HG03280 (cell line): ENCODE measurements around the gene EFCAB12.
"Not testable (repeated sequence)": the region's sequence is repeated elsewhere in the genome, so short reads cannot be mapped to it uniquely, and the experiment has no call there.

Experiments
- ATAC-seq: cut with Tn5 transposase; IDR thresholded peaks from one replicate; pipeline ENCODE4 v1.9.1; 2021; ENCODE audit warnings: mild to moderate bottlenecking, moderate library complexity; ENCODE audit not compliant: unreplicated experiment

Gene EFCAB12

DNA sequence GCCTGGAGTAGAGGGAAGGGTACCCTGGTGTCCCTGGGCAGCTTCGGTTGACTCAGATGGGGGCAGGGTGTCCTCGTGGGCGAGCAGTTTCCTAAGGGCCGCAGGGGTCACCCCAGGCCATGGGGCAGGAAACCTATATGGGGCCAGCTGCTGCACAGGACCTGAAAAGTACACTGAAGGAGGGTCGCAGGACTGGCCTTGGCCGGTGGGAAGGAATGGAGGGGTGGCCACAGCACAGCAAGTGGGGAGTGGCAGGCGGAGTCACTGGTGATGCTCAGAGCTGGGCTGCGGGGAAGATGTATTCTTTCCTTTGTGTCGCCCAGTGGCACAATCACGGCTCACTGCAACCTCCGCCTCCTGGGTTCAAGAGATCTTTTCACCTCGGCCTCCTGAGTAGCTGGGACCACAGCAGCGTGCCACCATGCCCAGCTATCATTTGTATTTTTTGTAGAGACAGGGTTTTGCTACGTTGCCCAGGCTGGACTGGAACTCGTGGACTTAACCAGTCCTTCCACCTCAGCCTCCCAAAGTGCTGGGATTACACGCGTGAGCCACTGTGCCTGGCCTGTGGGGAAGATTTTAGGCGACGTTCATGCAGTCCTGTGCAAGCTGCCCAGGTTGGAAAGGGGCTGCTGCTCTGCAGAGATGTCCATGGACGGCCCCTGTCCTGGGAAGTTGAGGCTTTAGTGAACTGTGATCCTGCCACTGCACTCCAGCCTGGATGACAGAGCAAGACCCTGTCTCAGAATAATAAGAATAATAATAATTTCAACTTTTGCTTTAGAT is 57.2 kb downstream of the EFCAB12 start:
- no peak for ATAC-seq

DNA sequence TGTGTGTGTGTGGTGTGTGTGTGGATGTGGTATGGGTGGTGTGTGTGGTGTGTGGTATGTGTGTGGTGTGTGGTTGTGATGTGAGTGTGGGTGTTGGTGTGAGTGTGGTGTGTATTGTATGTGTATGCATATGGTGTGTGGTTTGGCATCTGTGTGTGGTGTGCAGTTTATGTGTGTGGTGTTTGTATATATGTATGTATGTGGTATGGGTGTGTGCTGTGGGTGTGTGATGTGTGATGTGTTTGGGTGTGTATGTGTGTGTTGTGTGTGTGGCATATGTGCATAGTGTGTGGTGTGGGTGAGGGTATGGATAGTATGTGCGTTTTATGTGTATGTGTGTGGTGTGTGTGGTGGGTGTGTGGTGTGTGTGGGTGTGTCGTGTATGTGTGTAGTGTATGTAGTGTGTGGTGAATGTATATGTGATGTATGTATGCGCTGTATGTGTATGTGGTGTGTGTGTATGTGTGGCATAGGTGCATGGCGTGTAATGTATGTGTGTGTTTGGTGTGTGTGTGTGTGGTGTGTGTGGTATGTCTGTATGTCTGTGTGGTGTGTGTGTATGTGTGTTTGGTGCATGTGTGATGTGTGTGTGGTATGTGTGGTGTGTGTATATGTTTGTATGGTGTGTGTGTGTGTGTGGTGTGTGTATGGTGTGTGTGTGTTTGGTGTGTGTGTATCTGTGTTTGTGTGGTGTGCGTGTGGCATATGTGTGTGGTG is 58.0 kb downstream of the EFCAB12 start:
- no peak for ATAC-seq

DNA sequence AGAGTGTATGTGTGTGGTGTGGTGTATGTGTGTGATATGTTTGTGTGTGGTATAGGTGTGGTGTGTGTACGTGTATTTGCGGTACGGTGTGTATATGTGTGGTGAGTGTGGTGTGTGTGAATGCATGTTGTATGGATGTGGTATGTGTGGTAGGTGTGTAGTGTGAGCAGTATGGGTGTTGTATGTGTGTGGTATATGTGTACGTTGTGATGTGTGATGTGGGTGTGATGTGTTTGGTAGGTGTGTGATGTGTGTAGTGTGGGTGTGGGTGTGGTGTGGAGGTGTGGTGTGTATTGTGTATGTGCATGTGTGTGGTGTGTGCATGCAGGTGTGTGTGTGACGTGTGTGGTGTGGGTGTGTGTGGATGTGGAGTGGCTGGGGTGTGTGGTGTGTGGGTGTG is 58.7 kb downstream of the EFCAB12 start:
- ATAC-seq: no peak

DNA sequence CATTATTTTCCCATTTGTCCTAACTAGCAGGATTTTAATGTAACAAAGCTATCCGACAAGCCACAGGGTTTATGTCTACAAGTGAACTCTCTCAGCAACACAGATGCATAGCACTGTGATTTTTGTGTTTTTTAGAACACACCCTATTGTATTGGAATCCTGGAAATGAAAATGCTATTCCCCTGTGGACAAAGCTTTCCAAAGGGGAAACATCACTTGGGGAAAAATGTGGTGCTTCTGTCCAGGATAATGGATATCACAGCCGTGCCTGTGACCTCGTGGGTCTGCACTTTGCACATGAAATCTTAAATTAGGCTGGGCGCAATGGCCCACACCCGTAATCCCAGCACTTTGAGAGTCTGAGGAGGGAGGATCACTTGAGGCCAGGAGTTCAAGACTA is 60.6 kb downstream of the EFCAB12 start:
- ATAC-seq: no peak

DNA sequence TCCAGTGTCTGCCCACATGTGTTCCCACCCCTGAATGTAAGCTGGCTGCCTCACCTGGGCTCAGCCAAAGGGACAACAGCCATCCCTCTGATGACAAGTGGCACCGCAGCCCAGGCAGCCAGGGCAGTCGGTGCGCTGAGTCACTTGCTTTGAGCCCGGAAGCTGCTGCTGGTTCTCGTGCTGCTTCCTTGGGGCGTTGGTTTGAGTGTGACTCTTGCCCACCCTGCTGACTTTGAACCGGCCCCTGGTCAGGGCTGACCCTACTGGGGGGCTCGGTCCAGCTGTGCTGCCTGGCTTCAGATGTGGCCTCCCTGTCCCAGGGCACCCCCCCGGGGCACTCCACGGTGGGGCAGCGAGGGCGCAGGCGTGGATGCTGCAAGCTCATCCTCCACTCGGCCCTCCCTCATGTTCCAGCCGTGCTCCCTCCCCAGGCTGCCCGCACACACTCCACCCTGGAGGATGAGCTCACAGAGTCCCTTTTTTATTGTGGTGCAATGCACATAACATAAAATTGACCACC is 62.1 kb downstream of the EFCAB12 start:
- ATAC-seq: no peak

DNA sequence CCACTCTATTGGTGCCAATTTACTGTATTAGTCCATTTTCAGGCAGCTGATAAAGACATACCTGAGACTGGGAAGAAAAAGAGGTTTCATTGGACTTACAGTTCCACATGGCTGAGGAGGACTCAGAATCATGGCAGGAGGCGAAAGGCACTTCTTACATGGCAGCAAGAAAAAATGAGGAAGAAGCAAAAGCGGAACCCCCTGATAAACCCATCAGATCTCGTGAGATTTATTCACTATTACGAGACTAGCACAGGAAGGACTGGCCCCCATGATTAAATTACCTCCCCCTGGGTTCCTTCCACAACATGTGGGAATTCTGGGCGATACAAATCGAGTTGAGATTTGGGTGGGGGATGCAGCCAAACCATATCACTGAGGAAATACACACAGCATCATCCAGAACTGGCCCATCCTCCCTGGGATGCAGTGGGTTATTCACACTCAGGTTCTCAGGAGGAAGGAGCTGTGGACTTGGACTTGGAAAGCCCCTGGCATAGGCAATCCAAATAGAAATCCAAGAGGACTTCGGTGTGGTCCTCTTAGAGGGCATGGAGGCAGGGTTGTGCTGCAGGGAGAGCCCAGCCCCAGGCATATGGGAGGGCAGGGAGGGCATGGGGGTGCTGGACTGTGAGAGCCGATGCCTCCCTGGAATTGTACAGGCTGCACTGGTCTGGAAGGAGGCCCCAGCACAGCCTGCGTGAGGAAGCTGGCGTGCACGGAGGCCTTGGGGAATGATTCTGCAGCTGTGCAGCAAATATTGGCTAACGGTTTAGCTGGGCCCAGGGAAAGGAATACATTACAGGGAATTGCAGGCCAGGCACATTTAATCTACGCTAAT is 62.9 kb downstream of the EFCAB12 start:
- no peak for ATAC-seq

DNA sequence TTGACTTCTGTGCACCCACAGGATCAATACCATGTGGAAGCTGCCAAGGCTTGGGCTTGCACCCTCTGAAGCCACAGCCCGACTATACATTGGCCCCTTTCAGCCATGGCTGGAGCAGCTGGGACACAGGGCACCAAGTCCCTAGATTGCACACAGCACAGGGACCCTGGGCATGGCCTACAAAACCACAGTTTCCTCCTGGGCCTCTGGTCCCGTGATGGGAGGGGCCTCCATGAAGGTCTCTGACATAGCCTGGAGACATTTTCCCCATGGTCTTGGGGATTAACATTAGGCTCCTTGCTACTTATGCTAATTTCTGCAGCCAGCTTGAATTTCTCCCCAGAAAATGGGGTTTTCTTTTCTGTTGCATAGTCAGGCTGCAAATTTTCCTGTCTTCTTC is 63.6 kb downstream of the EFCAB12 start:
- not testable (repeated sequence) for ATAC-seq

DNA sequence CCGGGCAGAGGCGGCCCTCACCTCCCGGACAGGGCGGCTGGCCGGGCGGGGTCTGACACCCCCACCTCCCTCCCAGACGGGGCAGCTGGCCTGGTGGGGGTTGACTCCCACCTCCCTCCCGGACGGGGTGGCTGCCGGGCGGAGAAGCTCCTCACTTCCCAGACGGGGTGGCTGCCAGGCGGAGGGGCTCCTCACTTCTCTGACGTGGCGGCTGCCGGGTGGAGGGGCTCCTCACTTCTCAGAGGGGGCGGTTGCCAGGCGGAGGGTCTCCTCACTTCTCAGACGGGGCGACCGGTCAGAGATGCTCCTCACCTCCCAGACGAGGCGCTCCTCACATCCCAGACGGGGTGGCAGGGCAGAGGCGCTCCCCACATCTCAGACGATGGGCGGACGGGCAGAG is 65.1 kb downstream of the EFCAB12 start:
- not testable (repeated sequence) for ATAC-seq

DNA sequence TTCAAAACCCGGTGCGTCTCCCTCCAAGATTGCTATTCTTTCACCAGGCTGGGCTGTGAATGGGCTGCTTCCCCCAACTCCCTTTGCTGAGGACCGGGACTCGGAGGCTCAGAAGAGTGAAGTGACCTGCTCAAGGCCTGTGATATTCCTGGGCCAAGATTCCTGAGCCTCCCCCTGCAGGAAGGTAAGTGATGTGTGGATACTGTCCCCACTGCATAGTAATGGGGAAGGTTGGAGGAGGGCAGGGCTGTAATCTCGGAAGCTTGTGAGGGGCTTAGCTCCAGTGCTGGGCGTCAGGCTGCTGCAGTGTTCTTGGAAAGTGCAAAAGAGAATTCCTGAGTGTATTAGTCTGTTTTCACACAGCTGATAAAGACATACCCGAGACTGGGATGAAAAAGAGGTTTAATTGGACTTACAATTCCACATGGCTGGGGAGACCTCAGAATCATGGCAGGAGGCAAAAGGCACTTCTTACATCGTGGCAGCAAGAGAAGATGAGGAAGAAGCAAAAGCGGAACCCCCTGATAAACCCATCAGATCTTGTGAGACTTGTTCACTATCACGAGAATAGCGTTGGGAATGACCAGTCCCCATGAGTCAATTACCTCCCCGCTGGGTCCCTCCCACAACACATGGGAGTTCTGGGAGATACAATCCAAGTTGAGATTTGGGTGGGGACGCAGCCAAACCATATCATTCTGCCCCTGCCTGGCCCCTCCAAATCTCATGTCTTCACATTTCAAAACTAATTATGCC is 67.6 kb downstream of the EFCAB12 start:
- no peak for ATAC-seq

DNA sequence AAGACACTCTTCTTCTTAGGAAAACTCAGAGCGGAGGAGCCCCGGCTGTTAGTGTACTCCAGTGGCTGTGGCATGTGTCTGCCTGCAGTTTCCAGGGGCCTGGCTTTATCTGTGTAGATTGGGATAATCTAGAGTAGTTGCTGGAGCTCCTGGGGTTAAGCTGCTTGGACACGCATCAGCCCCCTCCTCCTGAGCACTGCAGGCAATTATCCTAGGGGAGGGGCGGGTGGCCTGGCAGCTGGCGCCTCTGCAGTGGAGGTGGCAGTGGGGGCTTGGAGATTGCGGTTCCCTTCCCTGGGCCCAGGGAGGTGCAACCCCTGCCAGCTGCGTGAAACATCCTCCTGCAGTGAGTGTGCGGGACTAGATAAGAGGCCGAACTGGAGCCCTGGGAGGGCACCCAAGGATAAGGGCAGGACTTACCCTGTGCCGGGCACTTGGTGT is 68.2 kb downstream of the EFCAB12 start:
- ATAC-seq: no peak

DNA sequence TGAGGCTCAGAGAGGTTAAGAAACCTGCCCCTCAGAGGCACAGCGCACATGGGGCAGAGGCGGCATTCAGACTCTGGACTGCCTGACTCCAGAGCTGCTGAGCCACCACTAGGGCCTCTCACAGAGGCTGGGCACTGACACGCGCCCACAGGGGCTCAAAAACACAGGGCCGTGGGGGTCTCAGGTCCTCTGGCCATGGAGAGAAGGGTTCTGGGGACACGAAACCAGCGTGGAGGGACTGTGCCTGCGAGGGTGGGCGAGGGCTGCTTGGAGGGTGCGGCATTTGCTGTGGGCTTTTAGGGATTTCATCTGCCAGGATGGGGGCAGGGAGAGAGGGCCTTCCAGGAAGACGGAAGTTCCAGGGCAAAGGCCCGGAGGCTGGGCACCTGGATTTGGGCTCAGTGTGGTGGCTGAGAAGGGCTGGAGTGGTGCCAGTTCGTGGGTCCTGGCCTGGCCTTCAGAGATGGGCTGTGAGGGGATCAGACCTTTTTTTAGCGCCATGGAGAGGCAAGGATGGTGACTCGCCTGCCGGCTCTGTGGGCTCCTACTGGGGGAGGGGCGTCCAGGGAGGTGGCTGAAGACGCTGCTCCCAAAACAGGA is 69.6 kb downstream of the EFCAB12 start:
- no peak for ATAC-seq

DNA sequence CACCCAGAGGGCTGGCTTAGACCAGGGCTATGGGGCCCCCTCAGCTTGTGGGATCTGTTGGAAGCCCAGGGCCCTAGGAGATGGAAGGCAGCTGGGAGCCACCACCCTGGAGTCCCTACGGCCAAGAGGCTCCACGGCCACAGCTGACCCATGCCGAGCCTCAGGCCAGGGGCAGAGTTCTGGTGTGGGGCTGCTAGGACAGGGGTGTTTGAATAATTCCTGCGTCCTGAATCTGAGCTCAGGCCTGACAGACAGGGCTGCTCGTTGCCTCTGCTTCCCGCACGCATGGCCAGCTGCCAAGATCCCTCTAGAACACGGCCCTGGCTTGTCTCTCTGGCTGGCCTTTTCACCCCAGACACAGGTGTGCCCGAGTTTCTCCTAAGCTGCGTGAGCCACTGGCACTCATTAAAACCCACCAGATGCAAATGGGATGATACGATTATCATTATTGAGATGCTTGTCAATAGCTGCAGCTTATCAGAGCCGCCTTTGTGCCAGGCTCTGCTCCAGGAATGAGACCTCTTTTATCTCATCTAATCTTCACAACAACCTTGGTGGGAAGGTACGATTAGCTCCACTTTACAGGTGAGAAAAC is 70.2 kb downstream of the EFCAB12 start:
- ATAC-seq: no peak

DNA sequence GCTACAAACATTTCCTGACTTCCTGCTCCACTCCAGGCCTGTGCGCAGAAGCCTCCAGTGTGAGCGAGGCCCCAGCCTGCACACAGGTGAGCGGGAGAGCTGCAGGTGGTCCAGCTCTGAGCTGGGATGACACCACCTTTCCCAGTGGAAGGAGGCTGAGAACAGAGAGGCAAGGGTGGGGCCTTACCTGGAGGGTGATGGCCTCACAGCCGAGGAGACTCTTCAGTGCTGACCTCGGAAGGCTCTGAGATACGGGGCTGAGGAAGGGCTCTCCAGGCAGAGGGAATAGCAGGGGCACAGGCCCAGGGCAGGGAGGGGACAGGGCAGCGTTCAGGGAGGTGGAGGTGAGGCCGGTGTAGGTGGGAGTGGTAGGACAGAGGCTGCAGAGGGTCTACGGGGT is 70.8 kb downstream of the EFCAB12 start:
- ATAC-seq: no peak

DNA sequence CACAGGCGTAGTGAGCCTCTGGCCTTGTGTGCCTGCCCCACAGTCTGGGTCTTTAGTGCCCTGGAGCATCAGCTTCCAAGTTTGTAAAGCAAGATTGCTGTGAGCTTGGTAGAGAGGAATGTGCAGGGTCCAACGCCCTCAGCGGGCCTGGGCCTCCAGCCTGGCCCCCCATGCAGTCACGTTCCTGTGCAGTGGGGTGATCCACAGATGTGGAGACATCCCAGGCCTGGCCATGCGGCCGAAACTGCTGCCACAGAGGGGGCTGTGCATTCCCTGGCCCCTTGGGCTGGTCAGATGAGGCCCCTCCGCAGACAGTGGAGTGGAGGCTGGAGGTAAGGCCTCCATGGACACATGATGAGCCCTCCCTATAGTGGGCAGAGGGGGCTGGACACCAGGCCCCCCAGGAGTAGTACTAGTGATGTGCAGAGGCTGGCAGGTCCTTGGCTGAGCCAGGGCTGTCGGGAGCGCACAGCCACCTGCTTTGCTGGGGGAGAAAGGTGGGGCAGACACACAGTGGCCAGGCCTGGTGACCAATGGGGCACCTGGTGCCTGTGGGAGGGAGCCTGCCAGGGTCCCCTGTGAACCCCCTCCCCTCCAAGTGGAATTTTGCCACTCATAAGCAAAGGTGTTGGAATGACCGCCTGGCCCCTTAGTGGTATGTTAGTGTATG is 71.5 kb downstream of the EFCAB12 start:
- ATAC-seq: no peak

DNA sequence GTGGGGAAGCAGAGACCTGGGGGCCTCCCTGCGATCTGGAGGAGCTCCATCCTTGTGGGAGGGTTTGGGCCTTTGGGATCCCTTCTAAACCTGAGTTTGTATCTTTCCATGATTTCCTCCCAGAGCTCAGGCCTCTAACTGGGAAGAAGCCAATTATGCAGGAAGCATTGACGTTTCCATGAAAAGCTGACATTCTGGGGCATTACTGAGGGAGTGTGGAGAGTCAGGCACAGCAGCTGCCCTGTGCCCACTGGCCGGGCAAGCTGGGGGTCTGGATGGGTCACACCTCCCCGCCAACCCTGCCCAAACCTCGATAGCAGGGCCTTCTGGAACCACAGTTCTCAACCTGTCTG is 74.9 kb downstream of the EFCAB12 start:
- ATAC-seq: no peak

DNA sequence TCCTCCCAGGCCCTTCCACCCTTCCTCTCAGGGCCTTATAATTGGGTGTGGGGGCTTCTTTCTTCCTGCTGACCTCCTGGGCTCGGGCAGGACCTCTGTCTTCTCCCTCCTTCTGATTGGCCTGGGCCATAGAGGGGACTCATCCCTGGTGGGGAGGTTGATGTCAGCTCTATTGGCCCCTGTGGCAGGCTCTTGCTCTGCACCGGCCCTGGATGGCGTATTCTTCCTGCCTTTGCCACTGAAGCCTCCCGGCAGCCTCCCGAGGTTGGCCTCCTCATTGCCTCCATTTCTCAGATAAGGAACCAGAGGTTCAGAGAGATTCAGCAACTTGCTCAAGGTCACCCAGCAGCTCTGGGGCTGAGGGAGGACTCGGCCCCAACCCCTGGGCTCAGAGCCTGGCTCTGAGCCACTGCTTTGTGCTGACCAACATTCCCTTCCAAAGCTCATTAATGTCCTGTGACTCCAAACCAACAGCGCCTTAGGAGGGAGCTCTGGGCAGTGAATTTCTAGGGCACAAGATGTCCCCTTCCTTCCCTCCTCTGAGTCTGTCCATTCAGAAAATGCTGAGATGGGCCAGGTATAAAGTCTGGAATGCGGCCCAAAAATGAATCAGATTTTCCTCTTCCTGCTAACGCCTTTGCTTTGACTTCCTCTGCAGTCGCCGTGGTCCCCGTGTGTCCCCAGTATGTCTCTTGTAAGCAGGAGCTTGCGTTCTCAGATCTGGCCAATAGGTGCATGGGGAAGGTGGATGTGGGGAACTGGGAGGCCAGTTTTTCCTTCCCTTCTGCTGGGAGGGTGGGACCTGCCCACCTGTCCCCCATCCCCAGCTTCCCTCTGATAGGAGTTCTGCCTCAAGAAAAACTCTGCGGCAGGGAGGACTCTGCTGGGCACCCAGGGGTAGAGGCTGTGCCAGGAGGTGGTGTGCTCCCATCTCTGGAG is 75.5 kb downstream of the EFCAB12 start:
- ATAC-seq: no peak

DNA sequence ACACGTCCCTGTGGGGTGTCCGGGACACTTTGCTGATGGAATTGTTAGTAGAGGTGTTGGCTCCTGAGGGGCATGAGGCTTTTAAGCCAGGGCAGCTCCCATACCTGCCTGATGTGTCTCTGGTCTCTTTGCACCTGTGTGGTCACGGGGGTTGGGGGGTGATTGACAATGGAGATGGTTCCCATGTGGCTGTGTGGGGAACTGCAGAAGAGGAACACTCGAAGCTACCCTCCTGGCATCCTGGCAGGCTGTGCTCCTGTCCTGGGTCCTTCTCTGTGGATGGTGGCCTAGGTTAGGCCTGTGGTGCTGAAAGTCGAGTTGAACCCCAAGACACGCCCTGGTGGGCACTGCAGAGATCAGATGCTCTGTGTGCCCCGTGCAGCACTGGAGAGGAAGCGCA is 76.4 kb downstream of the EFCAB12 start:
- no peak for ATAC-seq
